OCI-LY7 (cell line): ENCODE results near the gene COCH.

Experiments used
- EZH2phosphoT487 ChIP-seq: fragments of 200-600 bp; sonication (generic); IDR thresholded peaks from 2 replicates; pipeline ENCODE4 v1.6.1; 2018; ENCODE audit warnings: low read depth, borderline replicate concordance, mild to moderate bottlenecking, mixed run types, antibody characterized with exemption, low read length, moderate library complexity, mixed read lengths
- TF ChIP-seq, protein P1 (sequence below): fragments of 200-600 bp; sonication (generic); conservative IDR thresholded peaks from 2 replicates; pipeline ENCODE4 v1.5.1; 2014; ENCODE audit warnings: mild to moderate bottlenecking, antibody characterized with exemption, low read length, moderate library complexity, mixed read lengths

DNA sequence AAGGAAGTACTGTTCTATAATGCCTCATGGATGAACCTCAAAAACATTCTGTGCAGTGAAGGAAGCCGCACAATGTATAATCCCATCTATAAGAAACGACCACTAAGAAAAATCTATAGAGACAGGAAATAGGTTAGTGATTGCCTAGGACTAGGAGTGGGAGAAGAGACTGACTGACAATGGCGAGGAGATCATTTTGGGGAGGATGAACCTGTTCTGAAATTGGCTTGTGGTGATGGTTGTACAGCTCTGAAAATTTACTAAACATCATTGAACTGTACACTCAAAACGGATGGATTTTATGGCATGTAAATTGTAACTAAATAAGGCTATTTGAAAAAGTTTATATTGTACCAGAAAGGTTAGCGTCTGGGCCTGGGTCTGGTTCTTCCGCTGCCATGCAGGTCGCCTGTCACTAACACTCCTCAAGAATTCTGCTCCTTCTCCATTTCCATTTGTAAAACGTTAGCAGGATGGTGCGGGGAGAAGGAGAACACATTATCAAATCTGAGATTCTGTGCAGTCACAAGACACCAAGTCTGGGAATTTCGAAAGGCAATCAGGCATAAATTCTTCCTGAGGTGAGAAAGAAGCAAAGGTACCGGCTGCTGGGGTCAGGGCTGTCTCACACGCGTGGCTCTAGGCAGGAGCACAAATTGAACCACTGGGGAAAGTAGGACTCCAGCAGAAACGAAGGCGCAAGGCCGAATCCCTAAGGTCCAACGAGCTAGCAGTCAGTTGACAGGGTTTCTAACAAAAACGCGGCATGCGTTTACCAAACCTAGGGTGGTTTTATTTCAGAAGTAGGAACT is 845 bp upstream of the COCH start:
- no peak for TF ChIP-seq EZH2phosphoT487
- TF ChIP-seq, protein P1, sequence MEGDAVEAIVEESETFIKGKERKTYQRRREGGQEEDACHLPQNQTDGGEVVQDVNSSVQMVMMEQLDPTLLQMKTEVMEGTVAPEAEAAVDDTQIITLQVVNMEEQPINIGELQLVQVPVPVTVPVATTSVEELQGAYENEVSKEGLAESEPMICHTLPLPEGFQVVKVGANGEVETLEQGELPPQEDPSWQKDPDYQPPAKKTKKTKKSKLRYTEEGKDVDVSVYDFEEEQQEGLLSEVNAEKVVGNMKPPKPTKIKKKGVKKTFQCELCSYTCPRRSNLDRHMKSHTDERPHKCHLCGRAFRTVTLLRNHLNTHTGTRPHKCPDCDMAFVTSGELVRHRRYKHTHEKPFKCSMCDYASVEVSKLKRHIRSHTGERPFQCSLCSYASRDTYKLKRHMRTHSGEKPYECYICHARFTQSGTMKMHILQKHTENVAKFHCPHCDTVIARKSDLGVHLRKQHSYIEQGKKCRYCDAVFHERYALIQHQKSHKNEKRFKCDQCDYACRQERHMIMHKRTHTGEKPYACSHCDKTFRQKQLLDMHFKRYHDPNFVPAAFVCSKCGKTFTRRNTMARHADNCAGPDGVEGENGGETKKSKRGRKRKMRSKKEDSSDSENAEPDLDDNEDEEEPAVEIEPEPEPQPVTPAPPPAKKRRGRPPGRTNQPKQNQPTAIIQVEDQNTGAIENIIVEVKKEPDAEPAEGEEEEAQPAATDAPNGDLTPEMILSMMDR, result no peak
